ENCODE data around the gene KCNJ4.
A peak's percentile ranks its signal among the peaks of the same experiment; 100 is the strongest.

KCNJ4 gene

GRCh38 chr22:38481871-38482332, 26.9 kb upstream of the KCNJ4 start:
- Histone ChIP-seq H3K36me3 (peaks cover 59 to 65% (median 64%) of the 10 kb centered on the region in 3 donors), H3K4me1 (no peaks in the 10 kb centered on the region), H3K9me3 (no peaks in the 10 kb centered on the region), H3K27ac (no peak overlapping the region), H3K4me3 (no peak overlapping the region), H3K27me3 (no peaks in the 10 kb centered on the region)
- TF ChIP-seq CTCF (IDR thresholded peaks at IDR 0.05) = no peak
- intact Hi-C loops (cut with DNase I; ENCODE audit: low total_unique reads) = no loop called here
- no peak for DNase-seq

- no peaks in the 10 kb centered on the region for H3K27me3 ChIP-seq
- no peak for TF ChIP-seq CTCF (IDR thresholded peaks at IDR 0.05)
- intact Hi-C loops (cut with DNase I; ENCODE audit: low total_unique reads) = no loop called here
- DNase-seq = no peak
- peaks cover 53 to 60% (median 58%) of the 10 kb centered on the region in 3 donors for H3K36me3 ChIP-seq
- no peaks in the 10 kb centered on the region for H3K4me1 ChIP-seq
- H3K27ac ChIP-seq = peak overlapping the region in 1 of 2 donors; percentile 19
- H3K4me3 ChIP-seq = no peak overlapping the region
- no peaks in the 10 kb centered on the region for H3K9me3 ChIP-seq
Measured at GRCh38 chr22:38481162-38481870, 26.3 kb upstream of the KCNJ4 start.

GRCh38 chr22:38479096-38479837, 24.3 kb upstream of the KCNJ4 start:
- intact Hi-C loops (cut with DNase I; ENCODE audit: low total_unique reads) = no loop called here
- peaks cover 32 to 40% (median 39%) of the 10 kb centered on the region in 3 donors for H3K36me3 ChIP-seq
- DNase-seq = no peak
- no peaks in the 10 kb centered on the region for H3K27me3 ChIP-seq
- no peak for TF ChIP-seq CTCF (IDR thresholded peaks at IDR 0.05)
- H3K4me3 ChIP-seq = no peak overlapping the region
- no peaks in the 10 kb centered on the region for H3K4me1 ChIP-seq
- H3K27ac ChIP-seq = no peak overlapping the region
- H3K9me3 ChIP-seq = no peaks in the 10 kb centered on the region

GRCh38 chr22:38477585-38477984, 22.6 kb upstream of the KCNJ4 start:
- Histone ChIP-seq H3K4me3 (no peak overlapping the region), H3K9me3 (no peaks in the 10 kb centered on the region), H3K27me3 (no peaks in the 10 kb centered on the region), H3K4me1 (no peaks in the 10 kb centered on the region), H3K27ac (no peak overlapping the region), H3K36me3 (peaks cover 16 to 23% (median 22%) of the 10 kb centered on the region in 3 donors)
- intact Hi-C loops (cut with DNase I; ENCODE audit: low total_unique reads) = no loop called here
- no peak for TF ChIP-seq CTCF (IDR thresholded peaks at IDR 0.05)
- no peak for DNase-seq

- no peaks in the 10 kb centered on the region for H3K27me3 ChIP-seq
- DNase-seq = peak in 1 of 2 donors; percentile 10
- no peak for TF ChIP-seq CTCF (IDR thresholded peaks at IDR 0.05)
- H3K4me3 ChIP-seq = no peak overlapping the region
- H3K4me1 ChIP-seq = no peaks in the 10 kb centered on the region
- H3K27ac ChIP-seq = no peak overlapping the region
- no peaks in the 10 kb centered on the region for H3K9me3 ChIP-seq
- intact Hi-C loops (cut with DNase I; ENCODE audit: low total_unique reads) = no loop called here
- H3K36me3 ChIP-seq = no peaks in the 10 kb centered on the region
Measured at GRCh38 chr22:38474003-38474607, 19.1 kb upstream of the KCNJ4 start.
